Adrenal gland (tissue), 12 donors: ENCODE measurements around the gene ATP6V0D1. TPM values are rescaled to one million over a fixed set of nuclear protein-coding genes. Genes with fewer than 3 reads are reported as not detected.

Source experiments
- DNase-seq, 7 donors: peaks; one replicate each; pipeline ENCODE4 v3.0.0-alpha.2; 2019 to 2020
- H3K27ac ChIP-seq, 5 donors: fragments of 200-600 bp; sonication (generic) in 4 of 5; 1 replicate in 3 of 5; 2 replicates in 2 of 5; pipeline versions ENCODE4 v1.5.1 to v1.8.0; 2016 to 2020; ENCODE audit warnings: mild to moderate bottlenecking in 1 of 5
- H3K27me3 ChIP-seq: fragments of 200-600 bp; 2 replicates; pipeline ENCODE4 v1.8.0; 2021
- H3K36me3 ChIP-seq, 2 donors: fragments of 200-600 bp; replicated peaks in 1 of 2; 1 replicate in 1 of 2; 2 replicates in 1 of 2; pipeline versions ENCODE4 v1.5.1 to v1.8.0; 2018 to 2022
- H3K4me1 ChIP-seq, 2 donors: fragments of 200-600 bp; replicated peaks in 1 of 2; 1 replicate in 1 of 2; 2 replicates in 1 of 2; pipeline versions ENCODE4 v1.5.1 to v1.8.0; 2018 to 2021
- H3K4me3 ChIP-seq, 4 donors: fragments of 200-600 bp; sonication (generic) in 3 of 4; one replicate each; pipeline ENCODE4 v1.5.1; 2016 to 2018
- H3K9me3 ChIP-seq, 3 donors: fragments of 200-600 bp; sonication (generic) in 1 of 3; replicated peaks in 1 of 3; 1 replicate in 2 of 3; 2 replicates in 1 of 3; pipeline versions ENCODE4 v1.5.1 to v1.8.0; 2016 to 2021
- CTCF ChIP-seq, 6 experiments: fragments of 450-650 bp in 4 of 6; fragments of 200-600 bp in 2 of 6; sonication (generic) in 1 of 6; IDR thresholded peaks; 1 replicate in 5 of 6; 2 replicates in 1 of 6; pipeline versions ENCODE4 v1.5.1 to v1.8.0; 2016 to 2021; ENCODE audit warnings: antibody characterized with exemption in 6 of 6, mild to moderate bottlenecking in 2 of 6, moderate library complexity in 1 of 6
- POLR2A ChIP-seq, 2 donors: fragments of 450-650 bp; IDR thresholded peaks; one replicate each; pipeline ENCODE4 v1.6.1; 2017; ENCODE audit warnings: antibody characterized with exemption in 2 of 2, mild to moderate bottlenecking in 2 of 2, moderate library complexity in 1 of 2
- WGBS, 4 donors: extraction: QIAGEN DNeasy Blood & Tissue Kit in 2 of 4; methylation state at CpG; one replicate each; pipeline versions ENCODE4 v1.1.5 to v1.1.7; 2013 to 2017; 5-methylcytosine and 5-hydroxymethylcytosine counted together
- intact Hi-C, 2 donors: fragments of 100-400 bp; cut with DNase I; formaldehyde crosslinking; loops; one replicate each; pipeline versions ENCODE4 v1.14.1 to v1.15.0; 2022 to 2023
- polyA plus RNA-seq, 3 donors: library from polyadenylated mRNA; stranded (reverse); fragments of 200-250 nt in 2 of 3; fragments of 350-450 nt in 1 of 3; fragmentation: Illumina TruSeq in 1 of 3; extraction: RNeasy Lipid Tissue Mini Kit (QIAGEN cat#74804) in 1 of 3; gene quantifications; one replicate each; pipeline ENCODE4 v1.2.3, GENCODE V29; 2013 to 2014
- total RNA-seq, 9 donors: library from RNA; depleted of rRNA in 4 of 9; stranded (reverse); fragments of >200 nt in 4 of 9; fragments of 120-200 nt in 1 of 9; fragmentation: NEBNext Ultra II Directional in 1 of 9; extraction: Animal tissue kit (Norgen Biotek cat#: 25700) in 1 of 9; gene quantifications; one replicate each; pipeline versions ENCODE4 v1.1.0 to v1.2.4, GENCODE V29; 2013 to 2023
- donor health status: healthy with polysubstance abuse.
- donor health status: Bipolar disorder and iron deficiency.
- donor health status: DM: yes; HTN: yes; CAD: no.
- donor health status: DM: no; HTN: no; CAD: no.
- donor health status: DM: no; HTN: no; CAD: no.
- donor health status: DM: yes; HTN: yes; CAD: no.

Gene ATP6V0D1
- total and polyA plus RNA-seq, 12 donors: 24.1 to 244 (median 144) TPM

- H3K27ac ChIP-seq: peak overlapping the region; percentile 21 to 99 (median 69)
- peak overlapping the region in 2 of 4 donors; percentile 7 to 96 for H3K4me3 ChIP-seq
- no peaks in the 10 kb centered on the region for H3K9me3 ChIP-seq
- peak; percentile 57 to 85 (median 65) for DNase-seq
- H3K27me3 ChIP-seq: no peaks in the 10 kb centered on the region
- intact Hi-C loops: loop anchor here in 1 of 2 donors (5.0 kb wide), 1 partner anchor 36 kb away; no protein-coding TSS in a partner anchor
- H3K4me1 ChIP-seq: peaks cover 32 to 55% of the 10 kb centered on the region in 2 donors
- peaks cover 0 to 8% of the 10 kb centered on the region in 2 donors for H3K36me3 ChIP-seq
- 6 to 17% (median 12%) methylated on average over 17 of the region's 17 CpGs for WGBS, 4 donors
- TF ChIP-seq POLR2A (IDR thresholded peaks at IDR 0.05): no peak
- TF ChIP-seq CTCF (IDR thresholded peaks at IDR 0.05): peak in 1 of 6 experiments; percentile 53
These were observed 740 bp upstream of the ATP6V0D1 start for GRCh38 chr16:67481561-67482232.

- no peaks in the 10 kb centered on the region for H3K36me3 ChIP-seq
- H3K27me3 ChIP-seq: no peaks in the 10 kb centered on the region
- H3K4me1 ChIP-seq: peaks cover 33 to 63% of the 10 kb centered on the region in 2 donors
- H3K4me3 ChIP-seq: no peak overlapping the region
- no peak for DNase-seq
- no peak overlapping the region for H3K27ac ChIP-seq
- TF ChIP-seq POLR2A (IDR thresholded peaks at IDR 0.05): no peak
- intact Hi-C loops: no loop called here
- 92 to 95% (median 94%) methylated on average over 8 of the region's 8 CpGs for WGBS, 4 donors
- H3K9me3 ChIP-seq: no peaks in the 10 kb centered on the region
These were observed 2.9 kb downstream of the ATP6V0D1 start for GRCh38 chr16:67477960-67478554.

- Histone ChIP-seq H3K4me3 (no peak overlapping the region), H3K27me3 (no peaks in the 10 kb centered on the region), H3K4me1 (peaks cover 35 to 64% of the 10 kb centered on the region in 2 donors), H3K27ac (peak overlapping the region in 1 of 5 donors; percentile 40), H3K36me3 (no peaks in the 10 kb centered on the region), H3K9me3 (no peaks in the 10 kb centered on the region)
- 77 to 82% (median 79%) methylated on average over 11 of the region's 11 CpGs for WGBS, 4 donors
- TF ChIP-seq POLR2A (IDR thresholded peaks at IDR 0.05) (no peak), CTCF (IDR thresholded peaks at IDR 0.05) (no peak)
- intact Hi-C loops: no loop called here
- peak in 1 of 7 donors; percentile 34 for DNase-seq
These were observed 6.2 kb downstream of the ATP6V0D1 start for GRCh38 chr16:67474551-67475455.

GRCh38 chr16:67471758-67472384, 9.1 kb downstream of the ATP6V0D1 start:
- Histone ChIP-seq H3K36me3 (no peaks in the 10 kb centered on the region), H3K27ac (no peak overlapping the region), H3K9me3 (no peaks in the 10 kb centered on the region), H3K4me1 (peaks cover 28 to 54% of the 10 kb centered on the region in 2 donors), H3K4me3 (no peak overlapping the region), H3K27me3 (no peaks in the 10 kb centered on the region)
- DNase-seq: no peak
- 92 to 93% (median 92%) methylated on average over 4 to 6 of the region's 6 CpGs for WGBS, 4 donors
- intact Hi-C loops: no loop called here
- no peak for TF ChIP-seq CTCF (IDR thresholded peaks at IDR 0.05)
- no peak for TF ChIP-seq POLR2A (IDR thresholded peaks at IDR 0.05)
